AML-193 (cell line): ENCODE results near the gene ZSCAN18.

Source experiments
- DNase-seq, 2 experiments: peaks; one replicate each; lab custom pipeline; 2025; lab: John Stamatoyannopoulos, UW

Gene ZSCAN18

DNA sequence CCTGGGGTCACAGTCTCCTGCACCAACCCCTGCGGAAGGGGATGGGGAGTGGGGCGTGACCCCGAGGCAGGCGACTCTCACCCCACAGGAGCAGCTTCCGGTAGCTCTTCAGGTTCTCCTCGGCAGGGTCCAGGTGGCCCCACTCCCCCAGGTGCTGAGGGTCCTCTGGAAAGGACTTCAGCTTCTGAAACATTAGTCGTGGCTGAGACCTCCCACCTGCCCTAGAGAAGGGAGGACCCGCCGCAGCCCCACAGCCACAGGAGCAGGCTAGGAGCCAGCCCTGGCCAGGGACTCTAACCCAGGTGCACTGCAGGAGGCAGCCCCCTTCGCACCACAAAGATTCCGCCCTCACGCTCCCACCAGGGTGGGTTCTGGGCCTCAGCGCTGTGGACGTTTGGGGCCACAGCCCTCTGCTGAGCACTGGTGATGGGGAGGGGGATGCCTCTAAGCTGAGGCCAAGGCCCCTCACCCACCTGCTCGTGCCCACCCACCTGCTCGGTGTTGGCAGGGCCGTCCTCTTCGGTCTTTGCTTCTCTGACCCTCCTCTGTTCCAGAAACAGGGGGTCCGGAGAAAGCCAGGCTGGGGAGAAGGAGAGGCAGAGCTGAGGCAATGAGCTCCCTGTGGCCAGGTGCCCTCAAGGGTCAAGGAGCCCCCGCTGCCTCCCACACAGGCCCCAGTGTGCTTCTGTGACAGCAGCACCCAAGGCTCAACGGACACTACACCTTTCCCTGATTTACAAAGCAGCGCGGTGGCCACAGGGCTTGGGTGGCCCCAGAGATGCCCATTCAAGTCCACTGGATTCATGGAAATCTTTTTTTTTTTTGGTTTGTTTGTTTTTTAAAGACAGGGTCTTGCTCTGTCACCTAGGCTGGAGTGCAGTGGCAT lies 11.0 kb downstream of the ZSCAN18 start:
- DNase-seq = no peak

DNA sequence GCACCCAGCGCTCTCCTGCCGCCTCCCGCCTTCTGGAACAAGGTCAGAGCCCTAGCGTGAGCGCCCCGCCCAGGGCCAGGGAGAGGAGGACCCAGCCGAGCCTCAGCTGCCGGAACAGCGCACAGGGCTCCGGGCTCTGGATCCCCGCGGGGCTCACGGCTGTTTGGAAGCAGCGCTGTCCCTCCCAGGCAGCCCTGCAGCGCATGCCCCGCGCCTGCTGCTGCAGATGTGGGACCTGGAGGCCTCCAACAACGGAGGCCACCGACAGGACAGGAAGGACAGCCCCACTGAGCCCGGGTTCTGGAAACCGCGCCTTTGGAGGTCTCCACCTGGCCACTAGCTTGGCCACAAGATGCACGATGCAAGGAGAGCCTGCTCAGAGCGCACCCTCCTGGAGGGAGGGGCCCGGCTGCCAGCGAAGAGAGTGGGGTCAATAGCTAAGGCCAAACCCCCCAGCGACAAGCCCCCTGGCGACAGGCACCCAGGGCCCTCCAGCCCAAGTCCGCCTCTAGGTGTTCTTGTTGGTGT lies 12.6 kb downstream of the ZSCAN18 start:
- no peak for DNase-seq

DNA sequence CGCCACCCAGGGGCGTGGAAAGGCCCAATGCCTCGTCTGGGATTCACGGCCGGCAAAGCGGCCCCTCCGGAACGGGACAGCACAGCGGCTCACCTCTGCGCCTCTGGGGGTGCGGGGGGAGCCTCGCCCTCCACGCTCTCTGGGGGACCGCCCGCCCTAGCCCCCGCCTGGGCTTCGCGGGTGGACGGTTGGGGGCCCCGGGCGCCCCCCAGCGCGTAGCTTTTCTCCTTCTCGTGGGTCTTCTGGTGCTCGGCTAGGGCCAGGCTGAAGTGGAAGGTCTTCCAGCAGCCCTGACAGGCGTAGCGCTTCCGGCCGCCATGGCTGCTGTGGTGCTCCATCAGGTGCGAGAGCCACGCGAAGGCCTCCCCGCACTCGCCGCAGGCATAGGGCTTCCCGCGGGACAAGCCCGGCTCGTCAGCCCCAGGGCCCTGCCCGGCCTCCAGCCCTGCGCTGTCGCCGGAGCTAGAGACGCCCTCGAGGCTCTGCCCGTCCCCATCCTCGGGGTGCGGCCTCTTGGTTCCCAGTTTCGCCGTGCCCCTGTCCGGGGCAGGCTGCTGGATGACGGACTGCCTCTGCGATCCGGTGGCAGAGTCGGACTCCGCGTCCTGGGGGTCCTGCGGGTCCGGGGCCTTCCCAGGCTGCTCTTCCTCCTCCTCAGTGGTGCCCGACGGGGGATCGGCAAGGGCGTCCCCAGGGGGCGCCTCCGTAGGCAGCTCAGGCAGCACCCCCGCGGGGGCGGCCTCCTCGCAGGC lies 13.3 kb downstream of the ZSCAN18 start:
- DNase-seq = no peak

GRCh38 chr19:58083021-58083420 lies 15.0 kb downstream of the ZSCAN18 start:
- no peak for DNase-seq

GRCh38 chr19:58079792-58080191 lies 18.2 kb downstream of the ZSCAN18 start:
- no peak for DNase-seq

DNA sequence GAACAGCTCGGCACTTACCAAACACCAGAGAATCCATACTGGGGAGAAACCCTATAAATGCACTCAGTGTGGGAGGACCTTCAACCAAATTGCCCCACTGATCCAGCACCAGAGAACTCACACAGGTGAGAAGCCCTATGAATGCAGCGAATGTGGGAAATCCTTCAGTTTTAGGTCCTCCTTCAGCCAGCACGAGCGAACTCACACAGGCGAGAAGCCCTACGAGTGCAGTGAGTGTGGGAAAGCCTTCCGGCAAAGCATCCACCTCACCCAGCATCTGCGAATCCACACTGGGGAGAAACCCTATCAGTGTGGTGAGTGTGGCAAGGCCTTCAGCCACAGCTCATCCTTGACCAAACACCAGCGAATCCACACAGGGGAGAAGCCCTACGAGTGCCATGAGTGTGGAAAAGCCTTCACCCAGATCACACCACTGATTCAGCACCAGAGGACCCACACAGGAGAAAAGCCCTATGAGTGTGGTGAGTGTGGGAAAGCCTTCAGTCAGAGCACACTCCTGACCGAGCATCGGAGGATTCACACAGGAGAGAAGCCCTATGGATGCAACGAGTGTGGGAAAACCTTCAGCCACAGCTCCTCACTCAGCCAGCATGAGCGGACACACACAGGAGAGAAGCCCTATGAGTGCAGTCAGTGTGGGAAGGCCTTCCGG lies 30.7 kb downstream of the ZSCAN18 start:
- no peak for DNase-seq

DNA sequence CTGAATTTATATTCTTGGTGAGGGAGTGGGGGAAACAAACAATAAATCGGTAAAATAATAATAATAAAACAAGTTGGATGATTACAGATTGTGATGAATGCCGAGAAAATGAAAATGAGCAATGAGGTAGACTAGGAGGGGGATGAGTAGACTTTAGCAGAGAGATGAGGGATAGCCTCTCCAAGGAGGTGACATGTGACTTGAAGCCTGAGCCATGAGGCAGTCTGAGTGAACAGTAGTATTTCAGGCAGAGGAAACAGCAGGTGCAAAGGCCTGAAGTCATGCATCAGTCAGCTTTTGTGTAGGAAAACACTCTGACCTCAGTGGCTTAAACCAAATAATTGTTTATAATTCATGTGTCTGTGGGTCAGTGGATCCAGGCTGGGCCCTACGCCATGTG lies 34.3 kb downstream of the ZSCAN18 start:
- DNase-seq = no peak

GRCh38 chr19:58060231-58060630 lies 37.8 kb downstream of the ZSCAN18 start:
- DNase-seq = no peak

DNA sequence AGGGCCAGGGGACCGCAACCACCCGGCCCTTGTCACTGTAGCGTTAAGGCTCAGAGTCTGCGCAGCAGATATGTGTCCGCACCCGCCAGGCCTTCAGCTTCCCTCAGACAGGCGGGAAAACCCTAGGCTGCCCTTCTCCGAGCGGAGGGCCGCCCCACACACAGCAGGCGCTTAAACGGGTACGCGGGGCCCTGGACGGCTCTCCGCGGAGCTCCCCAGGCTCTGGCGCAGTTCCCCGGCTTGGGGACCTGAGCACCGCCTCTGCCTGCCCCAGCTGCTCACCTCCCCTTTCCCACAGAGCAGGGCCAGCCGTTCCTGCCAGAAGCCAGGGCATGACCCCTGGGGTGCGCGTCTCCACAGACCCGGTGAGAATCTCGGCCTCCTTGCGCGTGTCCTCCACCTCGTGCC lies 38.4 kb downstream of the ZSCAN18 start:
- DNase-seq = no peak

GRCh38 chr19:58059003-58059670 lies 38.9 kb downstream of the ZSCAN18 start, which contains the start of gene ZNF135:
Gene ZNF135, plus strand, starts transcription at chr19:58059282. Its CDS starts 721 bp downstream, at chr19:58060003.
- no peak for DNase-seq

- no peak for DNase-seq
These were observed 39.6 kb downstream of the ZSCAN18 start for GRCh38 chr19:58058467-58058866.

DNA sequence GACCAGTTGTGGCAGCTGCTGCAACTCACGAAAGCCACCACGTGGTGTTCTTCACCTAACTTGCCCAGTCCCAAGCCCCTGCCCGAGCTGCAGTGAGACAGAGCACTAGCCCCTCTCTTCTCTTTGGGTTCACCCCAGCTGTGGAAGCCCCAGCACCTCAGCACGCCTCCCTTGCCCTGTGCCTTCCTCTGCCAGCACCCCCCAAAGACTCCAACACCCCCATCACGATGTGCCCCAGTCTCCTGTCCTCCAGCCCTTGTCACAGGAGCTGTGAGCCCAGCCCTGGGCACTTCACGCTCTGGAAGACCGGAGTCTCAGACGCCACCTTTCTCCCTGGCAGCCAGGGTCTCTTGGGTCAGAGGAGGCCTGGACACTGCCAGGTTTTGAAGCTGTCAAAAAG lies 41.2 kb downstream of the ZSCAN18 start:
- no peak for DNase-seq

GRCh38 chr19:58056261-58056660 lies 41.8 kb downstream of the ZSCAN18 start:
- DNase-seq = no peak

DNA sequence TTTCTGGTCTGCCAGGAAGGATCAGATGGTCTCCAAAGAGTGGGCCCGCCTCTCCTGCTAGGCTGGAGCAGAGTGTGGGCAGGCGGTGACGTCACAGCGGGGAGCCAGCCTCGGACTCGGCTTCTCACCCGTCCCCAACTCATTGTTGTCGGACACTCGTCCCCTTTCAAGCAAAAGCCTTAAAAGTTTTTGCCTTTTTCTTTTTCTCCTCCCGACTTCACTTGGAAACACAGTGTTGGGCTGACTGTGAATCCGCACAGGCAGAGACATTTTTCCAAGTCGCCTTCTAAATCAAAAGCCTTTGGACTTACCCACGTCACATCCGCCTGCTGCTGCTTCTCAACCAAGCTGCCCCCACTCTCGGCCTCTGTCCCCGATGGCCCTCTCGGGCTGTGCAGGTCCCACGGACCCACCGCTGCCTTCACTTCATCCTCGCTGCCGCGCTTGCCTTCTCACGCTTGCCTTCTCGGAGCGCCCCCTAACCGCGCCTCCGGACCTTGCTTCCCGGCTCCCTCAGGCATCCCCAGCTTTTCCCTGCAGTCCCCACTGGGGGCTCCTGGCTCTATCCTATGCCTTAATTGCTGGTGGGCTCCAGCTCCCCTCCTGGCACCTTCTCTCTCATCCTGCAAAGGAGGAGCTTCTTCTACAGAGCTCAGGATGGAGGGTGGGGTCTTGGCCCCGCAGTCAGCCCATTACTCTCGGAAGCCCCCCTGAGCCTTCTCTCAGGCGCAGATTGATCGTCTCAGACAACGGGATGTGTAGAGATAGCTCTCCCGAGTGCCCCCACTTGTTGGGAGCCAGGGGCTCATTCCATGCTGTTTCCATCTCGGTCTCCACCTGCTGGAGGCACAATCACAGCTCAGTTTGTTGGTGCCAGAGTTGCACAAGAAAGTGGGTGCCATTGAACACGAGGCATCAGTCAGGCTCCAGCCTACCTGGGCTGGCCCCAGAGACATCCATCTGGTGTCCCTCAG lies 42.8 kb downstream of the ZSCAN18 start:
- DNase-seq = no peak

- DNase-seq = no peak
These were observed 44.4 kb downstream of the ZSCAN18 start for GRCh38 chr19:58053480-58054156.

DNA sequence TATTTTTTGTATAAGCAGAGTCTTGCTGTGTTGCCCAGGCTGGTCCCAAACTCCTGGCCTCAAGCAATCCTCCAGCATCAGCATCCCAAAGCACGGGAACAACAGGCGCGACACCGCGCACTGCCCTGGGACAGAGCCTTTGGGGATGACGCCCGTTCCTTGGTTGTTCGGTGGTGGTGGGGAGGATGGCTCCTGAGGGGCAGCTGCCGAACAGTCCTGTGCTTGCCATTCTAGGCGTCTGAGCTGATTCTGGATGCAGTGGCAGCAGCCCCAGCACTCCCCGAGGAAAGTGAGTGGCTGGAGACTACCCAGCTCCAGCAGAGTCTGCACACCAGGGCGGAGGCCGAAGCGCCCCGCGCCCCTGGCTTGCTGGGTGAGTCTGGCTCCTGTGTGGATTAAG lies 45.8 kb downstream of the ZSCAN18 start:
- DNase-seq = no peak

GRCh38 chr19:58047672-58048071 lies 50.4 kb downstream of the ZSCAN18 start:
- DNase-seq = no peak

DNA sequence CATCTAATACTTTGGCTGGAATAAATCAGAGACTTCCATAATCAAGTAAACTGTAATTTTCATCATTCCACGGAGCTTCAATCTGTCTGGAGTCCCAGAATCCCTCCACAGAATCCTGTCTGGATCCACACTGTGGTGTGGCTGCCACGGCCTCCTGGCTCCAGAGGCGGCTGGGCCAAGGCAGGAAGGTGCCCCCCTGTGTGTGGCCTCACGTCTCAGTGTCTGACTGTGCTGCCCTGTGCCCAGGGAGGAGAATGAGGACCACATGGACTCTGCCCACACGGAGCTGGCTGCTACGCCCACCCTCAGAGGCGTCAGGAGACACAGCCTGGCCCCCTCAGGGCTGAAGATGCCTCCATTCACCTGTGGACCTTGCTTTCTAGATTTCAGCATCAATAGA lies 51.2 kb downstream of the ZSCAN18 start:
- DNase-seq = no peak

DNA sequence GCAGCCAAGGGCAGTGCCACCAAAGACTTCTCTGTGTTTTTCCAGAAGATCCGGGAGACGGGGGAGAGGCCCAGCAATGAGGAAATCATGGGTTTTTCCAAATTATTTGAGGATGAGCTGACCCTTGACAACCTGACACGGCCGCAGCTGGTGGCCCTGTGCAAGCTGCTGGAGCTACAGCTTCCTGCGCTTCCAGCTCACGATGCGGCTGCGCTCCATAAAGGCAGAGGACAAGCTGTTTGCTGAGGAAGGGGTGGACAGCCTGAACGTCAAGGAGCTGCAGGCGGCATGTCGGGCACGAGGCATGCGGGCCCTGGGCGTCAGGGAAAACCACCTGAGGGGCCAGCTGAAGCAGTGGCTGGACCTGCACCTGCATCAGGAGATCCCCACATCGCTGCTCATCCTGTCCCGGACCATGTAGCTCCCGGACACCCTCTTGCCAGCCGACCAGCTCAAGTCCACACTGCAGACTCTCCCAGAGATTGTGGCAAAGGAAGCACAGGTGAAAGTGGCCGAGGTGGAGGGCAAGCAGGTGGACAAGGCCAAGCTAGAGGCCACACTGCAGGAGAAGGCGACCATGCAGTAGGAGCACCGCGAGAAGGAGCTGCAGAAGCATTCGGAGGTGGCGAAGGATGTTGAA lies 52.5 kb downstream of the ZSCAN18 start:
- no peak for DNase-seq
